ENCODE measurements around the gene ATP6V0D1.

ATP6V0D1 gene

DNA sequence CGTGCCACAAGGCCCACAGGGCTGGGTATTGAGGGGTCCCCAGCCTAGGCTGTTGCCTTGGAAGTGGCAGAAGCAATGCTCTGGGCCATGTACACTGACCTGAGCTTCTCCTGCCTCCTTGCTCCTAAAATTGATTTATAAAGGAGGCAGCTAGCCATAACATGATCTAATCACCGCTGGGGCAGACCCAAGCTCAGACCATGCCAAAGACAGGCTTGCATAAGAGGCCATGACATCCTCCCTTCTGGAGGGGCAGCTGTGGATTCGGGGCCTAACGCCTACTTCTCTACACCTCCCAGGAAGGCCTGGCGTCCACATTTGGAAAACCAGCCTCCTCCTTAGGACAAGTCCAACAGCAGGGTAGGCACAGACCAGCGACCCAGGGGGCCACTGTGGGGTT is 37.7 kb downstream of the ATP6V0D1 start:
- DNase-seq: no peak

DNA sequence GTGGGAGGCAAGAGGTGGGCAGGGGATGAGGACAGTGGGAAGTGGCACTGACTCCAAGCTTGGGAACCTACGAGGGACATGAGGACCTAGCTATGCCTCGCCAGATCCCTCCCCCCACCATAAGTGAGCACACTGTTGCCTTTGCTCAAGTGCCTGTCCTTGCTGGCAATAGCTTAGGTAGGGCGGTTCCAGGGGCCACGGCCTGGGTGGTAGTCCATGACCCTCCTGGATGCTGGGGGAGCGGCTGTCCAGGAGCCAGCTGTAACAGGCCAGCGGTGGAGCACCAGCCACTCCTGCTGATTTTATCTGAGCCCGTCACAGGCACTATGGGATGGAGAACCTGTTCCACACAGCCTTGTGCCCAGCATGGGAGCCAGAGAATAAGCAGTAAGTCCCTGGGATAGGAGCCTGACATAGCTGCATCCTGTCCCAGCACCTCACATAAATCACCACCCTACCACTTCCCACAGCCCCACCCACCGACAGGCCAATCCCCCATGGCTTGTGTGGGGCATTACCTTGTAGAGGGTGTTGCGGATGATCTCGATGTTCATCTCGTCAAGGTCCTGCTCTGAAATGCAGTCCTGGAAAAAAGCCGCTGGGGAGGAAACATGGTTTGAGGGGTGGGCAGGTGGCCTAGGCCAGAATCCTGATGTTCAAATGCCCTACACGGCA is 38.2 kb downstream of the ATP6V0D1 start:
- no peak for DNase-seq

DNA sequence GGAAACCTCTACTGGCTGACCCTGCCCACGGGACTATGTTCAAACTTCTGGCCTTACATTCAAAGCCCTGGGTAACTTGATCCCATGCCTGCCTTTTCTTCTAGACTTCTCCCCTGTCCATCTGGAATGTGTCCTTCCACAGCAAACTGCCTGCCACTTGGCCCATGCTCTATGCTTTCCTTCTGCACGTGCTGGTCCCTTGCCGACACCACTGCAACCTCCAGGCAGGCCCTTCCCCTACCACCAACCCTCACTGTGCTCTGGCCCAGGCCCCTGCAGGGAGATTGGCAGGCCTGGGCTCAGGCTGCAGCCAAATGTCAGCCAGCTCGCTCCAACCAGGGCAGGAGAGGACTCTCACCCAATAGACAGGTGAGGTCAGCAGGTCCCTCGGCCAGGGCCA is 39.0 kb downstream of the ATP6V0D1 start:
- DNase-seq: no peak

DNA sequence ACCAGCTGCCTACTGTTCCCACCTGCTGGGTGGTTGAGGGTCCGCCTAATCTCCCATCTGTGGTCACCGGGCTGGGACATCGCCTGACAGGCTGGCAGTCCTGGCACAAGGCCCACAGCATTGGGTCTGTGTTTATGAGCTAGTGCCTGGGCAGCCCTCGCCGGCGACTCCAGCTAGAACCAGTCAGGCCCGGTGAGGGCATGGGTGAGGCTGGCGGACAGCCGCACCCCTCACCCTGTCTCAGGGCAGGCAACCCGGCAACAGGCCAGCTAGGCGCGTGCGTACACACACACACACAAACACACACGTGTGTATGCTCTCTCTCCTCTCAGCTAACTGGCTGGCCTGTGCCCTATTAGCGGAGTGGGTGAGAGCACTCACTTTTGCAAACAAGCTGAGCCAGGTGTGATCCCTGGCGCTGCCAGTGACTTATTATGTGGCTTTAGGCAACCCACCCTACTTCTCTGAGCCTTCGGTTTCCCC is 39.6 kb downstream of the ATP6V0D1 start:
- no peak for DNase-seq

DNA sequence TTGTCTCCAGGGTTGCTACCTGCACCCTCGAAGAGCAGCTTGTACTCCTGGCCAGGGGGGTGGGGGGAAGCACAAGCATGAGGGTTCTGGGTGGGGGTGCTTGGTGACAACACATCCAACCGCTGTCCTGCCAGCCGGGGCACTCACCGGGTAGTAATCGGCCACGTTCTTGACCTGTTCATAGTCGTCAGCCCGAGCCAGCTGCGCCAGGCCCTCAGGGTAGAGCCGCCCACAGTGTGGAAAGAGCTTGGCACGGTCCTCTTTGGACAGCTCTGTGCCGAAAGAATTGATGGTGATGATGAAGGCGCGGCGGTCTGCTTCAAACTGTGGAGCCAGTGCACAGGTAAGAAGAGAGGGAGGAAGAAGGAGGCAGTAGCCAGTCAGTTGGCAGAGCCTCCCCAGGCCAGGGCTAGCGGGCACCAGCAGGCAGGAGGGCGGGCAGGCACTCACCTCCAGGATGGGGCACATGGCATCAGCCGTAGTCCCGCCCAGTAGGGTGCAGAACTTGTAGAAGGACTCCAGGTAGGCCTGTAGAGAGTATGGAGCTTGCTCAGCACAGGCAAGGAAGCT is 42.0 kb downstream of the ATP6V0D1 start:
- no peak for DNase-seq

DNA sequence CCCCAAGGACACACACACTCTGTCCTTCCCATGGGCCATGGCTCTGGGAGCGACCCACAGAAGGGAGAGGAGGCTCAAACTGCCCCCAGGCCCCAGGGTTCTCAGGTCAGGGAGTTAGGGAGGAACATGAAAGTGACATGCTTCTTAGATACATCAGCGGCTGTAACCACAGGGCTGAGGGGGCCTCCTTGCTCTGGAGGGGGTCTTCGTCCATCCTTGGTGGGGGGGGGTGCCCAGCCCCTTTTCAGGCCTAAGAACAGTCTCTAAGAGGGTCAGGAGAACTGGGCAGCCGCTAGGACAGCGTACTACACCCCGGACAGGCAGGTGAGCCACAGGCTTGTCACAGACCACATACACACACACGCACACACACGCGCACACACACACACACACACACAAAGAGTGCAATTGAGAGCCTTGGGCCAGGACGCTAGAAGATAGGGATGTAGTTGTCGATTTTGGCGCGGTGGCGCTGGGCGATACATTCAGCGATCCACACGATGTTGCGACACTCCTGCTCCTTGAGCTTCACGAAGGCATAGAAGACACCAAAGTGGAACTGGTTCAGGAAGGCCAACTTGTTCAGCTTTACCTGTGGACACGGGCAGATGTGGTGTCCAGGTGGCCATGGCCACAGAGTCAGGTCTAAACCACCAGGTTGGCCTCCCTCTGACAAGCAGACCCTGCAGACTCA is 42.7 kb downstream of the ATP6V0D1 start:
- no peak for DNase-seq

DNA sequence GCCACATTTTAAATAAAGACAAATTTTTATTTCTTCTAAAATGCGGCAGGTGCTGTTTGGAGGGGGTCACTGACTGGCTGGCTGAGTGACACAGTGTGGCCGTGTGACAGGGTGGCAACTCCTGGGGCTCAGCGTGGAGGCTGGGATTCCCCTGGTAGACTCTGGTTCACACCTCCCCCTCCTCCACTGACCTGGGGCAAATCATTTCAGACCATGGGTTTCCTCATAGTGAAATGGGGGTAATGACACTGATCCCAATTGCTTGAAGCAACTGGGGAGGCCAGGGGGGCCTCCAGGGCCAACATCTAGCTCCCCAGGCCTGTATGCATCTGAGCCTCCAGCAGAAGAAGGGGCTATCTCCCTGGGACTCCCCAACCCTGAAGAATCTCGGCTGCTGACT is 43.4 kb downstream of the ATP6V0D1 start:
- no peak for DNase-seq

DNA sequence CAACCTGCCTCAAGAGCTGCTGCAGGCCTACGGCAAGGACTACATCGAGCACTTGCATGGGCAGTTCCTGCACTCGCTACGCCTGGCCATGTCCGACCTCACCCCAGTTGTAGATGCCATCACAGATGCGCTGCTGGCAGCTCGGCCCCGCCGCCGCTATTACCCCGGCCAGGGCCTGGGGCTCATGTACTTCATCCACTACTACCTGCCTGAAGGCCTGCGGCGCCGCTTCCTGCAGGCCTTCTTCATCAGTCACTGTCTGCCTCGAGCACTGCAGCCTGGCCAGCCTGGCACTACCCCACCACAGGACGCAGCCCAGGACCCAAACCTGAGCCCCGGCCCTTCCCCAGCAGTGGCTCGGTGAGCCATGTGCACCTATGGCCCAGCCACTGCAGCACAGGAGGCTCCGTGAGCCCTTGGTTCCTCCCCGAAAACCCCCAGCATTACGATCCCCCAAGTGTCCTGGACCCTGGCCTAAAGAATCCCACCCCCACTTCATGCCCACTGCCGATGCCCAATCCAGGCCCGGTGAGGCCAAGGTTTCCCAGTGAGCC is 44.2 kb downstream of the ATP6V0D1 start:
- no peak for DNase-seq

DNA sequence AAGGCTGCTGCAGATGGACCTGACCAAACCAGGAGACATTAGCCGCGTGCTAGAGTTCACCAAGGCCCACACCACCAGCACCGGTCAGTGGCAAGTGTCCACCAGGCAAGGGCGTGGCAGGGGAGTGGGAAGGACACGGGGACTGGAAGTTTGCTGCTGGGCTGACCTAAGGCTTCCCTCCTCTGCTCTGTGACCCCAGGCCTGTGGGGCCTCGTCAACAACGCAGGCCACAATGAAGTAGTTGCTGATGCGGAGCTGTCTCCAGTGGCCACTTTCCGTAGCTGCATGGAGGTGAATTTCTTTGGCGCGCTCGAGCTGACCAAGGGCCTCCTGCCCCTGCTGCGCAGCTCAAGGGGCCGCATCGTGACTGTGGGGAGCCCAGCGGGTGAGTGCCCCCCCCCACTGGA is 45.2 kb downstream of the ATP6V0D1 start:
- DNase-seq: no peak

DNA sequence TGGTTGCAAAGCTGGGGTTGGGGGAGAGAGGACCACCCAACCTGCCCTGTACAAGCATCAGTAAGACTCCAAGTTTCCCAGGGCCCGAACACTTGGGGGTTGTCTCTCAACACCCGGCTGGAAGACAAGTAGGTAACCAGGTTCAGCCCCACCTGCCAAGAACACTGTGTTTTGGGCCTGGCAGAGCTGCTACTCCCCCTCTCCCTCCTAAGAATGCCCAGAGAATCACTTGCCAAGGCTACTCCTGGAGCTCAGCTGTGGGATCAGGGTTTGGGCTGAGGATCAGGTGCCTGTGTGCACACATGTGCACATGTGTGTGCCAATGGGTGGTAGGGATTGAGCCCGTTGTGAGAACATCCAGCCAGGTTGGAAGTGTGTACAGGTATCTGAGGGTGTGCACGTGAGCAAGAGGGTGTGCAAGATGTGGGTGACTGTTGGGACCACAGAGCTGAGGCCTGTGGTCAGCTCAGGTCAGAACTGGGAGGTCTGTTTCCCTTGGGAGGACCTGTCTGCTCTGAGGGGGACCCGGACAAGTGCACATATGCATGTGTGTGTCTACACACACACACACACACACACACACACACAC is 47.7 kb downstream of the ATP6V0D1 start:
- no peak for DNase-seq

DNA sequence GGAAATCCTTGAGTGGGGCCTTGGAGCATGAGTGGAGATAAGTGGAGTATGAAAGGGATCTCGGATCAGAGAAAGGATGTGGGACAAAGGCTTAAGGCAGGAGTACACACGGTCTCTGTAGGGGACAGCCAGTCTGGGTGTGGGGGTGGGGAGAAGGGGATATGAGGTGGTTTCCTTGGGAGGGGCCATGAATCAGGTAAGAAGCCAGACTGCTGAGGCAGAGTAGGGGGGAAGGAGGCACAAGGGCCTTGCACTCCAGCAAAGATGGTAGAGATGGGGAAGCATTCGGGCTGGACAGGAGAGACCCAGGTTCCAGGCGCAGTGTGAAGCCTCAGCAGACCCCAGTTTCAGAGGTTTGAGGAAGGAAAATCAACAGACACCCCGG is 48.5 kb downstream of the ATP6V0D1 start:
- no peak for DNase-seq

DNA sequence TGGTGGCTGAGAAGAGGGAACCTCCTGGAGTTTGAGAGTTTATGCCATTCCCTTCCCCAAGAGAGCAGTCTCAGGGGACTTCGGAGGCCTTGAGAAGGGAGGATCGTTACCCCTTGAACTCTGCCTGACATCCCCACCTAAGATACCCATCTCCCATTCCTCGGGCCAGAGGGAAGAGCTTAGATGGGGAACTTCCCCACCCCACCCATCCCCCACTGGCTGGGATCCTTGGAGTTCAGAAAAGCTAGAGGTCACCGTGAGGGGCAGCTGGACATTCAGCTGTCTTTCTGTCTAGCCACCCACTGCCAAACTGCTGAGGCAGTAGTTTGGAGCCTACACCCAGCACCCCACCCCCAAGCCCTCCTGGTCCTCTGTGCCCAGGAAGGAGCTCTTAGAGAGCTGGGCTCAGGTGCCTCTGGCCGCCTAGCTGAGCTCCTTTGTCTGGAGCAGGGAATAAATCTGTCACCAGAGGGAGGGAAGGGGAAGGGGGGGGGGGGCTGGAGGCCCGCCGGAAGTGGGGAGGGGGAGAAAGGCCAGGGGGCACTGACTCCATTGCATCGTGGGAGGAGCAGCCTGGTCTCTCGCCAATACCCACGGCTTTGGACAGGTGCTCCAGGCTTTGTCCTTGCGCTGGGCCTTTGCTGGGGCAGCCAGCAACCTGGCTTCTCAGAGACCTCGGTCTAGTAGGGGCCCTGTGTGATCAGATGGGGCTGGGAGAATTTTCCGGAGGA is 49.0 kb downstream of the ATP6V0D1 start:
- DNase-seq: no peak

DNA sequence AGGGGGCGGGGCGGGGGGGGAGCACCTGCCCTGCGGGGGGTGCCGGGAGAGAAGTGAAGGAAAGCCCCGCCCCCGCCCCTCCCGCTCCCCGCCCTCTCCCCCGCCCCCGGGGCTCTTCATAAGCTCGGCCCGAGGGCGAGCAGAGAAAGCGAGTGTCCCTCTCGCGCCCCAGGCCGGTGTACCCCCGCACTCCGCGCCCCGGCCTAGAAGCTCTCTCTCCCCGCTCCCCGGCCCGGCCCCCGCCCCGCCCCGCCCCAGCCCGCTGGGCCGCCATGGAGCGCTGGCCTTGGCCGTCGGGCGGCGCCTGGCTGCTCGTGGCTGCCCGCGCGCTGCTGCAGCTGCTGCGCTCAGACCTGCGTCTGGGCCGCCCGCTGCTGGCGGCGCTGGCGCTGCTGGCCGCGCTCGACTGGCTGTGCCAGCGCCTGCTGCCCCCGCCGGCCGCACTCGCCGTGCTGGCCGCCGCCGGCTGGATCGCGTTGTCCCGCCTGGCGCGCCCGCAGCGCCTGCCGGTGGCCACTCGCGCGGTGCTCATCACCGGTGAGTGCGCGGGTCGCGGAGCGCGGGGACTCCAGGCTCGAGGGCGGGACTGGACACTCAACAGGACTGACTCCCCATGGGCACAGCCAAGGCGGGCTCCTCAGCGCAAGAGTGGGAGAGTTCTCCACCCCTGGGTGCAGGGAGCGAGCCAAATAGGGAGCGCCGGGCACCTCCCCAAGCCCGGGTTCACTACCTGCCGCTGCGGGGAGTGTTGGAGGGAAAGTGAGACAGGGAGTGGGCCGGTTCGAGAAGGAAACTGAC is 49.8 kb downstream of the ATP6V0D1 start, which contains the start of gene HSD11B2:
Gene HSD11B2, plus strand, starts transcription at position 145 of the 798 bp plus-strand sequence. Its CDS starts 128 bp downstream, at position 273.
- DNase-seq: no peak

DNA sequence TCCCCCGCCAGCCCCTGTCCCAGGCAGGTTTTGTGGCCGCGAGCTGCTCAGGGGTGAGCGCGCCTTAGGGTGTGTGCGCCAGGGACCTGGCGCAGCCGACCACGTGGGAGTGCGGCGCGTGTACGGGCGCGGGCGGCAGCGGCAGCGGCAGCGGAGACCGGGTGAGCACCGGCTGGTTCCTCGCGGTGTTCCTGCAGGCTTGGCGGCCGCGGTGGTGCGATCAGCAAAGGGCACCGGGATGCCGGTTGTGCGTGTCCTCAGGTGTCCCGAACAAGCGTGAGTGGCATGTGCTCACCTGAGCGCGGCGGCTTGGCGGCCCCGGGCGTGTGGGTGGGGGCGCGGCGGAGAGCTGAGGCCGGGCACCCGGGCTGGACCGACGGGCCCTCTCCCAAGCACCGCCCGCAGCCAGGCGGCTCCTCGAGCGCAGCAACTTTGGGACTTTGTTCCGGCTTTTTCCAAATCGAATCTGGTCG is 50.4 kb downstream of the ATP6V0D1 start:
- DNase-seq: no peak

DNA sequence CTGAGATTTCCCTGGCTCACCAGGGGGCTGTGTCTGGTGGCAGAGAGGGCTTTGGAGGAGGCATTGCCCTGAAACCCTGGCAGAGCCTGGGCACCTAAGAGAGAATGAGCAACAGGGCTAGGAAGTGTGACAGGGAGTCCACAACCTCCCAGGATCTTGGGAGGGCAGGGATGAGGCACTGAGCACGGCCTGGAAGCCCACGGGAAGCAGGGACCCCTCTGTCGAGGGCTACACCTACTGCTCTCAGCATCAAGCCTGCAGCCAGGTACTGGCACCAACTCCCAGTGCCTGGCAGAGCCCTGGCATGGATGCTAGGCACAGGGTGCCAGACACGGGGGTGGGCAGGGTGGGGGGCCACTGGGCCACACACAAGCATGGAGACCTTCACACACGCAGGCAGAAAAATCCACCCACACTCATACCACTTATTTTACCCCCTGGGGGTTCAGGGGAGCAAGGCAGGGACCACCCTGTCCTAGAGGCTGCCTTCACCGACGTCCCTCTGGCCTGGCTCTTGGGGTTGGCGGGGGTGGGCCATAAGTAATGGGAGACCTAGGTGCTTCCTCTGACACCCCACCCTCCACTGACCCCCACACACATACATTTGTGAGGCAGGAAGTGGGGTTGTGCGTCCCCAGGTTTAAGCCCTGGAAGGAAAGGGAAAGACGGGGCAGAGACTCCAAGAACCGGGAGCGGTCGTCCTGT is 51.0 kb downstream of the ATP6V0D1 start:
- no peak for DNase-seq

DNA sequence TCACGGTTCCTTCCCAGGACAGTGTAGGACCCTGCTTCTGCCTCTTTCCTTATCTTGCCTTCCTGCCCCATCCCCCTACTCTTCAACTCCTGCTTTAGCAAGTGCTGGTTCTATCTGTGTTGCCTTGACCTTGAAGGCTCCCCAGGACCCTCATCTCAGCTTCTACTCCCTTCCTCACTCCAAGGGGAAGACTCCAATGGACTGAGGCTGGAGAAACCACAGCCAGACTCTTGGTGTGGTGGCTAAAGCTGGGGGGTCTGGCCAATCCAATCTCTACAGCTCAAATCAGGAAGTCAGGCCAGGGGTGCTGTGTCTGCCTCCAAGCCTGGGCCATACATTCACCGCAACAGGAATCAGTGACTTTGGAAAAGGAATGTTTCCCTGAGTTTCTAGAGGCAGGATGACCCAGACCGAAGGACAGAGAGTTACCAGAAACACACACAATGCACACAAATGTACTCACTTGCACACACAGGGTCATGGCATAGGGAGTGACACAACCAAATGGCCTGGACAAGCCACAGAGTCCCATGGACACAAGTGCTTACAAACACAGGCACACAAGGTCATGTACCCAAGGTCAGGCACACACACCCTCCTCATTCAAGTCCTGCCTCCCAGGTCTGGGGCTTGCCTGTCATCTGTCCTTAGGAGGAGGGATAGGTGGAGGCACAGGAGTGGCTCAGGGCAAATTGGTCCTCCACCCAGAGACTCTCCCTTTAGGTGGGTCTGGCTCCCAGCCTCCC is 51.7 kb downstream of the ATP6V0D1 start:
- no peak for DNase-seq

DNA sequence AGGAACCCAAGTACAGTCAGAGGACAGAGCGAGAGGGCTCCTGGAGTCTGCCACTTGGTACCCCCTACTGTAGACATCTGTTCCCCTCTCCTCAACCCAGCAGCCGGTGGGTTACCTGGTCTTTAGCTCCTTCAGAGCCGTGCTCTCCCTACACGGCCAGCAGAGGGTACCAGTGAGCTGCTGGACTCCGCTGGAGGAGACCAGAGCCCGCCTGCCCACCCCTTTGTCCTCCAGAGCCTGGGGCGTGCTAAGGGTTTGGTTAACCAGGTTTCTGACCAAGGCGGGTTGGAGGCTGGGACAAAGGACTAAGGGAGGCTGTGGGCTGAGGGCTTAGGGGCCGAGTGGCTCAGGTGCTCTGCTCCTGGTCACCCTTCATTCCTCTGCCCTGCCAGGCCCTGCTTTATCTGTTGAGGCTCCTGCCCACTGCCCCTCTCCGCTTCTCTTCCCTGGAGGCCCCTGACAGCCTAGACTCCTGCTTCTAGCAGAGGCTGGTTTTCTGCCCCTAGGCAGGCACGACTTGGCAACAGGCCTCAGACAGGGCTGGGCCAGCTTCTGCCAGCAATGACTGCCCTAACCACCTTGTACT is 52.7 kb downstream of the ATP6V0D1 start:
- no peak for DNase-seq

DNA sequence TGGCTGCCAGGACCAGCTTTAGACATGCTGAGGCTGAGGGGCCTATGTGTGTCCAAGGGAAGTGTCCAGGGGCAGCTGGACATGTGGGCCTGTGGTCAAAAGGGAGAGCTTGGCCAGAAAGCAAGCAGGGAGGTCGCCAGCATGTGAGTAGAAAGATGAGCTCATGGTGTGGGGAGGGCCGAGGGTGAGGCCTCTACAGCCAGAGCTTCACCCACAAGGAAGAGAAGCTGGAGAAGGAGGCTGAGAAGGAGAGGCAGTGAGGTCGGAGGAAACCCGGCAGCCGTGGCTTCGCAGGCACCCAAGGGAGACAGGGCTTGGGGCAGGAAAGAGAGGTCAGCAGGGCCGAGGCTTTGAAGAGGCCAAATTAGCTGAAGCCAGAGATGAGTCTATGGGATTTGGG is 54.0 kb downstream of the ATP6V0D1 start:
- no peak for DNase-seq

DNA sequence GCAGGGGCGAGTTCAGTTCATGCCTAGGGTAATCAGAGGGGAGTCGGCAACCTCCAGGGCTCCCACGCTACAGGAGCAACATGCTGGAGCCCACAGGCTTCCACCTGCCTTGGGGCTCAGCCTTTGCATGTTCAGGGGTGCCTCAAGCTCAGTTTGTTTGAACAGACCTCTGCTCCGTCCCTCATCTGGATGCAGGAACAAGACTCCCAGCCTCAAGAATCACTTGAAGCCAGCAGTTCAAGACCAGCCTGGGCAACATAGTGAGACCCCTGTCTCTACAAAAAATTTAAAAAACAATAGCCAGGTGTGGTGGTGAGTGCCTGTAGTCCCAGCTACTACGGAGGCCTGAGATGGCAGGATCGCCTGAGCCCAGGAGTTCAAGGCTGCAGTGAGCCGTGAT is 54.9 kb downstream of the ATP6V0D1 start:
- DNase-seq: no peak

DNA sequence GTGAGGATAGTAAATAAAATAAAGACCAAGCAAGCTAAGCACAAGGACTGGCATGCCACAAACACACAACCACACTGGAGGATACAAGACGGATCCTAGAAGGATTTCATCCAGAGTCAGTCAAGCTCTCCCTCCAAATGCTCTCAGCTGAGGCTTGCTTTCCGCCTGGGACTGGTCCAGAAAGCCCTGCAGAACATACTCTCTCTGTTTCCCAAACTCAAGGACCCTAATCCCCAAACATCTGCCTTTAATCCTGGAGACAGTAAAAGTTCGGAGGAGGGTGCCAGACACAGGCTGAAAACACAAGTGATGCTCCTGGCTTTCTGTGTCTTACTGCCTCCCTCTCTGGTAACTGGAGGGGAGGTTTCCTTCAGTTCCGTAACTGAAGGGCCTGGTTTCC is 55.4 kb downstream of the ATP6V0D1 start:
- no peak for DNase-seq

Data from KG1 (cell line).